ENCODE results near the gene TPRG1. TPM values are rescaled to one million over a fixed set of nuclear protein-coding genes. Genes with fewer than 3 reads are reported as not detected.

Gene TPRG1
- total RNA-seq, 1 donor from 2014 or later = 0.18 TPM

DNA sequence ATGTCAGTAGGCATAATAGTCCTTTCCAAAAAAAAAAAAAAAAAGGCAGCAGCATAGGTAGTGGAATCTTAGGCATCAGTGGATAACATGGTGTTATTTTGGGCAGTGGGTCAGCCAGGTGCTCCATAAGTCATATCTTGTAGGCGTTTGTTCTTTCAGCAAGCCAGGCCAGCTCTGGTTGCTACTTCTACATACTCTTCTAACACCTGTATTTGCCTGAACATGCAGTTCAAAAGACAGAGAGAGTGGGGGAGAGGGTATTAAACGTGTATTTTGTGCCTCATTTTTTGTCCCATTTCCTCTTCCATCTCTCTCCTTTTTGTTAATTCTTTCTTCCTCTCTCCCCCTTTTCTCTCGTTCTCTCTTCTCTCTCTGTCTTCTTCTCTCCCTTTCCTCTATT is 110.4 kb downstream of the TPRG1 start:
- ChIA-PET POLR2A (interaction anchor here (0.6 to 0.7 kb wide), 2 partner anchors 11 to 1546 kb away, joined by 4 to 7 read pairs; no protein-coding TSS in a partner anchor), CTCF (no interaction called here)
- TF ChIP-seq, protein P1, sequence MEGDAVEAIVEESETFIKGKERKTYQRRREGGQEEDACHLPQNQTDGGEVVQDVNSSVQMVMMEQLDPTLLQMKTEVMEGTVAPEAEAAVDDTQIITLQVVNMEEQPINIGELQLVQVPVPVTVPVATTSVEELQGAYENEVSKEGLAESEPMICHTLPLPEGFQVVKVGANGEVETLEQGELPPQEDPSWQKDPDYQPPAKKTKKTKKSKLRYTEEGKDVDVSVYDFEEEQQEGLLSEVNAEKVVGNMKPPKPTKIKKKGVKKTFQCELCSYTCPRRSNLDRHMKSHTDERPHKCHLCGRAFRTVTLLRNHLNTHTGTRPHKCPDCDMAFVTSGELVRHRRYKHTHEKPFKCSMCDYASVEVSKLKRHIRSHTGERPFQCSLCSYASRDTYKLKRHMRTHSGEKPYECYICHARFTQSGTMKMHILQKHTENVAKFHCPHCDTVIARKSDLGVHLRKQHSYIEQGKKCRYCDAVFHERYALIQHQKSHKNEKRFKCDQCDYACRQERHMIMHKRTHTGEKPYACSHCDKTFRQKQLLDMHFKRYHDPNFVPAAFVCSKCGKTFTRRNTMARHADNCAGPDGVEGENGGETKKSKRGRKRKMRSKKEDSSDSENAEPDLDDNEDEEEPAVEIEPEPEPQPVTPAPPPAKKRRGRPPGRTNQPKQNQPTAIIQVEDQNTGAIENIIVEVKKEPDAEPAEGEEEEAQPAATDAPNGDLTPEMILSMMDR (IDR thresholded peaks at IDR 0.05) = no peak
- Mint-ChIP-seq H3K4me3 (no peak overlapping the region), H3K9me3 (no peaks in the 10 kb centered on the region), H3K27ac (no peak overlapping the region), H3K27me3 (peaks cover 3% of the 10 kb centered on the region), H3K36me3 (ENCODE audit: low read depth) (no peaks in the 10 kb centered on the region), H3K4me1 (peaks cover 16% of the 10 kb centered on the region)
- intact Hi-C loops (cut with micrococcal nuclease) = no loop called here
- ATAC-seq (ENCODE audit: low read depth) = no peak
- DNase-seq = no peak

DNA sequence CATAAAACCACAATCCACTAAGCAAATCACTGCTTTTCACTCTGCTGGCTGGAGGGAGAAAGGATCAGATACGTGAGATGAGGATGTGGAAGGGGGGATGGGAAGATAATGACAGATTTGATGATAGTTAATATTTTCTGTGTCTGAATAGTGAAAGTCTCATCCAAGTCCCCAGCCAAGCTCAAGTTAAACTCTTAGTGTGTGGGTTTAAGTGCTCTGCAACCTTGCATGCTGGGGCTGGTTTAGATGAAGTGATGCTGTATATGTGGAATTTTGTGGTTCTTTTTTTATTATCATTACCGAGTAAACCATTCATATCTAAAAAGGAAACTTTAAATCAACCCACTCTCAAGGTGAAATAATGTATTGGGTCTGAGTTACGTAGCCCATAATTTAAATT is 111.0 kb downstream of the TPRG1 start:
- TF ChIP-seq, protein P1 (IDR thresholded peaks at IDR 0.05) = no peak
- POLR2A ChIA-PET = interaction anchor here (0.7 kb wide), 1 partner anchor 1547 kb away, joined by 7 read pairs; no protein-coding TSS in a partner anchor
- Mint-ChIP-seq H3K9me3 (no peaks in the 10 kb centered on the region), H3K36me3 (ENCODE audit: low read depth) (no peaks in the 10 kb centered on the region), H3K27me3 (peaks cover 3% of the 10 kb centered on the region), H3K4me1 (peaks cover 13% of the 10 kb centered on the region), H3K4me3 (no peak overlapping the region), H3K27ac (no peak overlapping the region)
- intact Hi-C loops (cut with micrococcal nuclease) = no loop called here
- CTCF ChIA-PET = no interaction called here
- ATAC-seq (ENCODE audit: low read depth) (no peak), DNase-seq (no peak)

DNA sequence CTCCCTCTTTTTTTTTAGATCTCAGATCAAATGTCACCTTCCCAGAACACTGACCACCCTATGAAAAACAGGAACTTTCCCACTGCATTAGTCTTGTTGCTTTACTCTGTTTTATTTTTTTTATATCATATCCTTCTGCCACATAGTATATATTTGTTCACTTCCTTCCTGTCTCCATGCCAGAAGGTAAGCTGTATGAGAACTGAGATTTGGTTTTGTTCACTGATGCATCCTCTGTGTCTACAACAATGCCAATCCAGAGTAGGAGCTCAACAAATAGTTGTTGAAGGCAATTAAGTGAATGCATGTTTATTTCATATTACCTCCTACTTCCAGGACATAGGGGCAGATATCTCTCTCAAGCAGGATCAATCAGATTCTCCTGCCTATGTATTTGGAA is 114.4 kb downstream of the TPRG1 start:
- ChIA-PET POLR2A (no interaction called here), CTCF (no interaction called here)
- ATAC-seq (ENCODE audit: low read depth) = no peak
- intact Hi-C loops (cut with micrococcal nuclease) = no loop called here
- Mint-ChIP-seq H3K4me1 (peaks cover 25% of the 10 kb centered on the region), H3K27me3 (peaks cover 2% of the 10 kb centered on the region), H3K27ac (no peak overlapping the region), H3K9me3 (no peaks in the 10 kb centered on the region), H3K36me3 (ENCODE audit: low read depth) (no peaks in the 10 kb centered on the region), H3K4me3 (no peak overlapping the region)
- no peak for DNase-seq
- TF ChIP-seq, protein P1 (IDR thresholded peaks at IDR 0.05) = no peak

DNA sequence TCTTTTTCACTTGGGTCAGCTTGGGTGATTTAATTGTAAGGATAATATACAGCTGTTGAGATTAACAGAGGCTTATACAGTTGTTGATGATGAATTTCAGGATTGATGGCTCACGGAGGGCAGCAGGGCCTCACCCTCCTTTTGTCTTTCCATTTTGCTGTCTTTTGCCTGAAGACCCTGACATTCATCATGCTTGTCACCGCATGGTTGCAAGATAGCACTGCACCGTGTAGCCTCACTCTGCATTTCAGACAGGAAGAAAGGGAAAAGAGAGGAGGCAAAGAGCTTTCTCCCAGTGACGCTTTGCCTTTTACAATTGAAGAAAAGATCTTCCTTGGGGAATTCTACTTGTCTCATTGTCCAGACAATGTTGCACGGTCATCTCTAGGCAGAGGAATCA is 115.1 kb downstream of the TPRG1 start:
- Mint-ChIP-seq H3K4me1 (peaks cover 25% of the 10 kb centered on the region), H3K27ac (no peak overlapping the region), H3K4me3 (no peak overlapping the region), H3K9me3 (no peaks in the 10 kb centered on the region), H3K36me3 (ENCODE audit: low read depth) (no peaks in the 10 kb centered on the region), H3K27me3 (peaks cover 5% of the 10 kb centered on the region)
- no peak for ATAC-seq (ENCODE audit: low read depth)
- ChIA-PET CTCF (no interaction called here), POLR2A (interaction anchor here (0.5 to 0.7 kb wide), 2 partner anchors 613 to 1946 kb away, joined by 3 to 4 read pairs; no protein-coding TSS in a partner anchor)
- intact Hi-C loops (cut with micrococcal nuclease) = no loop called here
- TF ChIP-seq, protein P1 (IDR thresholded peaks at IDR 0.05) = no peak
- no peak for DNase-seq

DNA sequence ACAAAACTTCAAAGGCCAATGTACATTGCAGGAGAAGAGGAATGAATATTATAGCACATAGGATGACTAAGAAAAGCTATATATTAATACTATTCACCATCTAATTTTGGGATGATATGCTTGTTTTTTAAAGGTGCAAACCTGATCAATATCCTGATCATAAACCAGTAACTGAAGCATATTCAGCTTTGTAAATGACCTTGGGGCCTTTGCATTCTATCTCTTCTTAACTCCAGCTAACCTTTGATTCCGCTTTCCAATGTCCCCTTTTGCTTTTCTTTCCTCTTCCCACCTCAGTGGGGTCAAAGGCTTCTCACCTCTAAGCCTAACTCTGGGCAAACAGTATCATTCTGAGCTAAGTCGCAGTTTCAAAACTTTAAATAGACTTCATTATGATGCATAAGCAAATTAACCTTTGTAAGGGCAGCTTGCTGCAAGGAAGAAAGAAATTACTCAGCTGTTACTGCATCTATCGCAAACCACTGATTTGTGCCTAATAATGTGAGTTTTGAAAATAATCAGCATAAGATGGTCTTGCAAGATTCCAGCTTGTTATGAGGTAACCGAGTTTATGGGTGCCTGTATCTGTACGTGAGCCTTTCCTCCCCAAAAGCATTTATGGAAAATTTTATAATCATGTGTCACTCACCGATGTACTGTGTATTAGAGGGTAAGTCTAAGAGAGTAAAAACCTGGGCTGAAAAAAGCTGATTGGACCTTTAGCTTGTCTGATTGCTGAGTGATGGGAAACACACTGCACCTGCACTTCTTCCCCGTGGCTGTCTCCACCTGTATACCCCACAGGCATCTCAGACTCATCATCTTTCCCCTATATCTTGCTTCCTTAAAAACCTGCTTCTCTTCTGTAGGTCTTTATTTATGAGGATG is 116.8 kb downstream of the TPRG1 start:
- intact Hi-C loops (cut with micrococcal nuclease) = no loop called here
- Mint-ChIP-seq H3K27ac (no peak overlapping the region), H3K27me3 (peaks cover 8% of the 10 kb centered on the region), H3K4me1 (peaks cover 25% of the 10 kb centered on the region), H3K4me3 (peak overlapping the region; percentile 3), H3K36me3 (ENCODE audit: low read depth) (no peaks in the 10 kb centered on the region), H3K9me3 (no peaks in the 10 kb centered on the region)
- TF ChIP-seq, protein P1 (IDR thresholded peaks at IDR 0.05) = no peak
- peak; percentile 49 for ATAC-seq (ENCODE audit: low read depth)
- DNase-seq = no peak
- ChIA-PET CTCF (interaction anchor here (0.9 to 1.3 kb wide), 3 partner anchors 12 to 660 kb away, joined by 3 read pairs; no protein-coding TSS in a partner anchor), POLR2A (no interaction called here)

Data from activated B cell treated with CpG ODN at 0.5 μM for 24 hours (primary cell).